ENCODE data around the gene CNTN5. TPM values are rescaled to one million over a fixed set of nuclear protein-coding genes. Genes with fewer than 3 reads are reported as not detected.

Gene CNTN5
- total RNA-seq, 2 donors from 2014 or later: not detected

- no peak for DNase-seq (ENCODE audit: low spot score)
- ATAC-seq: no peak
- Mint-ChIP-seq H3K27ac (no peak overlapping the region), H3K36me3 (peaks cover 10% of the 10 kb centered on the region), H3K4me3 (no peak overlapping the region), H3K4me1 (ENCODE audit: low read depth in 2 of 2) (no peaks in the 10 kb centered on the region), H3K27me3 (no peaks in the 10 kb centered on the region), H3K9me3 (peaks cover 15% of the 10 kb centered on the region)
Observed at GRCh38 chr11:99614352-99614751, 593.6 kb downstream of the CNTN5 start.

- ATAC-seq: no peak
- H3K9me3 Mint-ChIP-seq: peaks cover 26% of the 10 kb centered on the region
- H3K4me3 Mint-ChIP-seq: no peak overlapping the region
- H3K4me1 Mint-ChIP-seq (ENCODE audit: low read depth in 2 of 2): no peaks in the 10 kb centered on the region
- DNase-seq (ENCODE audit: low spot score): no peak
- H3K27me3 Mint-ChIP-seq: no peaks in the 10 kb centered on the region
- H3K27ac Mint-ChIP-seq: no peak overlapping the region
- H3K36me3 Mint-ChIP-seq: no peaks in the 10 kb centered on the region
Observed at GRCh38 chr11:99630629-99631028, 609.9 kb downstream of the CNTN5 start.

GRCh38 chr11:99631618-99632017 lies 610.9 kb downstream of the CNTN5 start:
- no peak for ATAC-seq
- H3K4me1 Mint-ChIP-seq (ENCODE audit: low read depth in 2 of 2): no peaks in the 10 kb centered on the region
- H3K36me3 Mint-ChIP-seq: no peaks in the 10 kb centered on the region
- H3K9me3 Mint-ChIP-seq: peaks cover 18% of the 10 kb centered on the region
- no peak overlapping the region for H3K4me3 Mint-ChIP-seq
- H3K27me3 Mint-ChIP-seq: no peaks in the 10 kb centered on the region
- no peak overlapping the region for H3K27ac Mint-ChIP-seq
- DNase-seq (ENCODE audit: low spot score): no peak

- H3K36me3 Mint-ChIP-seq: no peaks in the 10 kb centered on the region
- H3K9me3 Mint-ChIP-seq: peaks cover 22% of the 10 kb centered on the region
- DNase-seq (ENCODE audit: low spot score): no peak
- H3K27me3 Mint-ChIP-seq: no peaks in the 10 kb centered on the region
- H3K4me3 Mint-ChIP-seq: no peak overlapping the region
- no peak overlapping the region for H3K27ac Mint-ChIP-seq
- ATAC-seq: no peak
- H3K4me1 Mint-ChIP-seq (ENCODE audit: low read depth in 2 of 2): no peaks in the 10 kb centered on the region
Observed at GRCh38 chr11:99632969-99633368, 612.2 kb downstream of the CNTN5 start.

GRCh38 chr11:99634581-99634980 lies 613.8 kb downstream of the CNTN5 start:
- no peaks in the 10 kb centered on the region for H3K27me3 Mint-ChIP-seq
- peaks cover 22% of the 10 kb centered on the region for H3K9me3 Mint-ChIP-seq
- no peak overlapping the region for H3K4me3 Mint-ChIP-seq
- H3K36me3 Mint-ChIP-seq: no peaks in the 10 kb centered on the region
- H3K27ac Mint-ChIP-seq: no peak overlapping the region
- ATAC-seq (no peak), DNase-seq (ENCODE audit: low spot score) (no peak)
- H3K4me1 Mint-ChIP-seq (ENCODE audit: low read depth in 2 of 2): no peaks in the 10 kb centered on the region

GRCh38 chr11:99638073-99638553 lies 617.4 kb downstream of the CNTN5 start:
- ATAC-seq (no peak), DNase-seq (ENCODE audit: low spot score) (no peak)
- no peaks in the 10 kb centered on the region for H3K4me1 Mint-ChIP-seq (ENCODE audit: low read depth in 2 of 2)
- no peak overlapping the region for H3K4me3 Mint-ChIP-seq
- peaks cover 30% of the 10 kb centered on the region for H3K9me3 Mint-ChIP-seq
- peaks cover 14% of the 10 kb centered on the region for H3K36me3 Mint-ChIP-seq
- no peak overlapping the region for H3K27ac Mint-ChIP-seq
- H3K27me3 Mint-ChIP-seq: no peaks in the 10 kb centered on the region

- Mint-ChIP-seq H3K27ac (no peak overlapping the region), H3K9me3 (peaks cover 17% of the 10 kb centered on the region), H3K27me3 (no peaks in the 10 kb centered on the region), H3K4me3 (no peak overlapping the region), H3K36me3 (peaks cover 14% of the 10 kb centered on the region), H3K4me1 (ENCODE audit: low read depth in 2 of 2) (no peaks in the 10 kb centered on the region)
- ATAC-seq: no peak
- DNase-seq (ENCODE audit: low spot score): no peak
Observed at GRCh38 chr11:99640671-99641070, 619.9 kb downstream of the CNTN5 start.

- Mint-ChIP-seq H3K27ac (no peak overlapping the region), H3K4me1 (ENCODE audit: low read depth in 2 of 2) (no peaks in the 10 kb centered on the region), H3K36me3 (peaks cover 7% of the 10 kb centered on the region), H3K9me3 (peaks cover 8% of the 10 kb centered on the region), H3K27me3 (no peaks in the 10 kb centered on the region), H3K4me3 (no peak overlapping the region)
- no peak for DNase-seq (ENCODE audit: low spot score)
- ATAC-seq: no peak
Observed at GRCh38 chr11:99645934-99646333, 625.2 kb downstream of the CNTN5 start.

- Mint-ChIP-seq H3K9me3 (peaks cover 10% of the 10 kb centered on the region), H3K27ac (no peak overlapping the region), H3K4me1 (ENCODE audit: low read depth in 2 of 2) (no peaks in the 10 kb centered on the region), H3K4me3 (no peak overlapping the region), H3K36me3 (peaks cover 10% of the 10 kb centered on the region), H3K27me3 (no peaks in the 10 kb centered on the region)
- DNase-seq (ENCODE audit: low spot score) (no peak), ATAC-seq (no peak)
Observed at GRCh38 chr11:99670067-99670676, 649.4 kb downstream of the CNTN5 start.

GRCh38 chr11:99671808-99672409 lies 651.2 kb downstream of the CNTN5 start:
- Mint-ChIP-seq H3K9me3 (peaks cover 10% of the 10 kb centered on the region), H3K27me3 (no peaks in the 10 kb centered on the region), H3K27ac (no peak overlapping the region), H3K4me3 (no peak overlapping the region), H3K36me3 (peaks cover 10% of the 10 kb centered on the region), H3K4me1 (ENCODE audit: low read depth in 2 of 2) (no peaks in the 10 kb centered on the region)
- ATAC-seq: no peak
- DNase-seq (ENCODE audit: low spot score): no peak

- Mint-ChIP-seq H3K36me3 (peaks cover 5% of the 10 kb centered on the region), H3K9me3 (peaks cover 16% of the 10 kb centered on the region), H3K27me3 (no peaks in the 10 kb centered on the region), H3K4me3 (no peak overlapping the region), H3K4me1 (ENCODE audit: low read depth in 2 of 2) (no peaks in the 10 kb centered on the region), H3K27ac (no peak overlapping the region)
- no peak for DNase-seq (ENCODE audit: low spot score)
- no peak for ATAC-seq
Observed at GRCh38 chr11:99676292-99676691, 655.5 kb downstream of the CNTN5 start.

GRCh38 chr11:99682171-99682570 lies 661.4 kb downstream of the CNTN5 start:
- Mint-ChIP-seq H3K36me3 (no peaks in the 10 kb centered on the region), H3K4me3 (no peak overlapping the region), H3K4me1 (ENCODE audit: low read depth in 2 of 2) (no peaks in the 10 kb centered on the region), H3K27me3 (no peaks in the 10 kb centered on the region), H3K27ac (no peak overlapping the region), H3K9me3 (peaks cover 19% of the 10 kb centered on the region)
- DNase-seq (ENCODE audit: low spot score) (no peak), ATAC-seq (no peak)

GRCh38 chr11:99682646-99683045 lies 661.9 kb downstream of the CNTN5 start:
- H3K4me1 Mint-ChIP-seq (ENCODE audit: low read depth in 2 of 2): no peaks in the 10 kb centered on the region
- H3K36me3 Mint-ChIP-seq: no peaks in the 10 kb centered on the region
- H3K27me3 Mint-ChIP-seq: no peaks in the 10 kb centered on the region
- no peak for ATAC-seq
- H3K4me3 Mint-ChIP-seq: no peak overlapping the region
- DNase-seq (ENCODE audit: low spot score): no peak
- H3K9me3 Mint-ChIP-seq: peaks cover 19% of the 10 kb centered on the region
- H3K27ac Mint-ChIP-seq: no peak overlapping the region

GRCh38 chr11:99683933-99684332 lies 663.2 kb downstream of the CNTN5 start:
- Mint-ChIP-seq H3K36me3 (no peaks in the 10 kb centered on the region), H3K27ac (no peak overlapping the region), H3K4me3 (no peak overlapping the region), H3K27me3 (no peaks in the 10 kb centered on the region), H3K4me1 (ENCODE audit: low read depth in 2 of 2) (no peaks in the 10 kb centered on the region), H3K9me3 (peaks cover 19% of the 10 kb centered on the region)
- DNase-seq (ENCODE audit: low spot score): no peak
- no peak for ATAC-seq

- H3K27ac Mint-ChIP-seq: no peak overlapping the region
- DNase-seq (ENCODE audit: low spot score): no peak
- H3K4me1 Mint-ChIP-seq (ENCODE audit: low read depth in 2 of 2): no peaks in the 10 kb centered on the region
- H3K36me3 Mint-ChIP-seq: peaks cover 12% of the 10 kb centered on the region
- peaks cover 28% of the 10 kb centered on the region for H3K9me3 Mint-ChIP-seq
- no peak for ATAC-seq
- no peaks in the 10 kb centered on the region for H3K27me3 Mint-ChIP-seq
- no peak overlapping the region for H3K4me3 Mint-ChIP-seq
Observed at GRCh38 chr11:99686838-99687237, 666.1 kb downstream of the CNTN5 start.

Data from natural killer cell treated with Interleukin-12 subunit alpha and Interleukin-12 subunit beta and Interleukin-15 and Interleukin-18, amount 100 ng/mL, for 72 hours (primary cell).